NCI-H748 treated with DMSO at 0.1 percent for 48 hours (cell line): ENCODE measurements around the gene PIK3AP1.
"Not testable (repeated sequence)": the region's sequence is repeated elsewhere in the genome, so short reads cannot be mapped to it uniquely, and the experiment has no call there.

ENCODE experiments used
- DNase-seq: peaks from one replicate; lab custom pipeline; 2025; lab: John Stamatoyannopoulos, UW

PIK3AP1 gene

DNA sequence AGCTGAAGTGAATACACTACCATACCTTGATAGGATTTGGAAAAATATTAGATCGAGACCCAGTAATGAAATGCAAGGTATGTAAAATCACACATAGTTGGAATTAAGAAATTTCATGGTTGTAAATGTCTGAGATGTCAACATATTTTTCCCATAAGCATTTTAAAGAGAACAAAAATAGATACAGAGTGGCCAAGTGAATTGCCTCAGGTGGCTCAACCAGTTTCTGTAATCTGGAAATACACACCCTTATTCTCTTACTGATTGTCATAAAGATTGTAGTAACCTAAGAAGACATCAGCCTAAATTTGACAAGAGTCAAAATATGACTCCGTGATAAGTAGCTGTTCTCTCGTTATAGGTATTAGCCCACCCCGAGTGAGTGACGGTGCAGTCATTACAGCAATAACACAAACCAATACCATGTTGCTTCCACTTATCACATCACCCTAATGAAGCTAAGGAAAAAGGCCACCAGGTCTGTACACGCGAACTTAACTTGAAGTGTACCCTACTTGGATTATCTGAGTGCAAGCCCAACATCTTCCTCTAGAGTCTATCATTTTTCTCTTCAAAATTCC, 23.4 kb downstream of the PIK3AP1 start:
- DNase-seq: no peak

DNA sequence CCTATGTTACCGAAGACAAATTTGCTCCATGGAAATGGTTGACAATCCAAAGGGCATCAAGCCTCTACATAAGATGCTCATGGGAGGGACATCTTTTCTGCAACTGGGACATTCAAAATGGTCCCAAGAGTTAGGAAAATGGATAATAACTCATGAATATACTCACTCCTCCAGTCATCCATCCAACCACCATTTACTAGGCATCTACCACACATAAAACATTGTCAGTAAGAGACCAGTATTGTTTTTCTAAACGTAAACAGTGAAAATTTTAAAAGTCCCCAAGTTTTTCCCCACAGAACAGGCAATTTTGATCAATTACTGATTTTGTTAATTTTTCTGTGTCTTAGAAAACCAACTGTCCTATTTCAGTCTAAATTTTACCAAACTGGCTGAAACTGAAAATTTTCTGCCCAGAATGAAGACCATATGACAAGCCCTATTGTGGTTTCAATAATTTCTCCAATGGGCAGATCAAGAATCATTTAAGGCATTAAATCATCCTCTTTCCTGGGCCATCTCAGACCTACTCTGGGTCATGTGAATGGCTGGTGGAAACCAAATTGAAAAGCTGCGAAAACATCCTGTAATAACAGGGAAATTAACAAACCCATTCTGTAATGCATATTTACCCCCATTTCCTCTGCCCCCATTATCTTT, 24.2 kb downstream of the PIK3AP1 start:
- no peak for DNase-seq

DNA sequence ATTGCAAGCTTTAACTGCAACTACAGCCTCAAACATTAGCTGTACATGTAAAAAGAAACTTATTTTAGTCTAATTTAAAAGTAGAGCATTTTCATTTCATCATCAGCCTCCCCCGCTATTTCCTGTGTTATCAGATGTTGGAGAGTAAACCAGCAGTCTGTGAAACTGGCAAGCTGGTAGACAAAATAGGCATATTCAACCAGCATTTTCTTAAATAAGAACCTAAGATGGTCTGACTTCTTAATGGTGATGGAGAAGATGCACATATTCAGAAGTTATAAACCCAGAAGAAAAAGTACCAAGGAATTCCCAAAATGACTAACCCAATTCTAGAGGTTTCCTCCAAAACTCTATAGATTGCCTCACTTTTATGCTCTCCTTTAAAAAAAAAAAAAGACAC, 24.9 kb downstream of the PIK3AP1 start:
- DNase-seq: no peak

DNA sequence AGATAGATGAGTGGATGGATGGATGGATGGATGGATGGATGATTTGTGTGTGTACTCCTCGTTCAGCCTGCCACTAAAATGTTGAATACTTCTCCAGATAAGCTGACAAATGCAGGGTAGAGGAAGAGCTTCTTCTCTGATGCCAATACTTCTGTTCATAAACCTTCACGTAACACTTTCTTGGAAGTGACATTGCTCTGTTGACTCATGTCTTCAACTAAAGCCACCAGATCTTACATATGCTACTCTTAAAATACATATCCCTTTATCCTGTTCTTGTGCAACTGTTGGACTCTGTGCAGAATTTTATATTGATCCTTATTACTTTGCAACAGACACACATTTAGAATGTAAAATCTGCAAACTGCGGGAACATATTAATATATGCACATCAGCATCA, 26.9 kb downstream of the PIK3AP1 start:
- no peak for DNase-seq

DNA sequence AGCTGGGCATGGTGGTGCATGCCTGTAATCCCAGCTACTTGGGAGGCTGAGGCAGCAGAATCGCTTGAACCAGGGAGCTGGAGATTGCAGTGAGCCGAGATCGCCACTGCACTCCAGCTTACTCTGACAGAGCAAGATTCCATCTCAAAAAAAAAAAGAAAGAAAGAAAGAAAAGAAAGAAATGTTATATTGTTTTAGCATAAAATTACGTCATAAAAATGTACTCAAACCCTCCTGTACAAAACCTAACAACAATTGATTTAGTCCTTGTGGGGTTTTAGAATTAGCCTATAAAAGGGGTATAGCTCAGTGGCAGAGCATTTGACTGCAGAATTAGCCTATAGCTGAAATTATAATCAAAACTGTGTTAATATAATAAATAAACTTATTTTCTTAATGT, 27.9 kb downstream of the PIK3AP1 start:
- DNase-seq: no peak

DNA sequence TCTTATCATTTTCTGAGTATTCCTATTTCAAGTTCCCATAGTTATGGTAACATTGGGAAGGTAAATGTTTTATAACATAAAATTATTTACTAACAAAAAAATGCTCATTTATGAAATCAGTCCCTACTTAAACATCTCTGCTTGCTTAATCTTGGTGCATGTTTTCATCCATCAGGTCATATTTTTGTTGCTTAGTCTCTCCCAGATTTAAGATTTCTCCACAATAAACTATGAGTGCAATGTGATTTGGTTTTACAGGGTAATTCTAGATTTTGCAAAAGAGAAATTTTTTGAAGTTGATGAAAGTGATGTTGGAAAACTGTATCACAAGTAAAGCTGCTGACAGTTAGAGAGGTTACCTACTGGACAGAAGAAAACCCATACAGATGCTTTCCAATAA, 28.6 kb downstream of the PIK3AP1 start:
- DNase-seq: no peak

DNA sequence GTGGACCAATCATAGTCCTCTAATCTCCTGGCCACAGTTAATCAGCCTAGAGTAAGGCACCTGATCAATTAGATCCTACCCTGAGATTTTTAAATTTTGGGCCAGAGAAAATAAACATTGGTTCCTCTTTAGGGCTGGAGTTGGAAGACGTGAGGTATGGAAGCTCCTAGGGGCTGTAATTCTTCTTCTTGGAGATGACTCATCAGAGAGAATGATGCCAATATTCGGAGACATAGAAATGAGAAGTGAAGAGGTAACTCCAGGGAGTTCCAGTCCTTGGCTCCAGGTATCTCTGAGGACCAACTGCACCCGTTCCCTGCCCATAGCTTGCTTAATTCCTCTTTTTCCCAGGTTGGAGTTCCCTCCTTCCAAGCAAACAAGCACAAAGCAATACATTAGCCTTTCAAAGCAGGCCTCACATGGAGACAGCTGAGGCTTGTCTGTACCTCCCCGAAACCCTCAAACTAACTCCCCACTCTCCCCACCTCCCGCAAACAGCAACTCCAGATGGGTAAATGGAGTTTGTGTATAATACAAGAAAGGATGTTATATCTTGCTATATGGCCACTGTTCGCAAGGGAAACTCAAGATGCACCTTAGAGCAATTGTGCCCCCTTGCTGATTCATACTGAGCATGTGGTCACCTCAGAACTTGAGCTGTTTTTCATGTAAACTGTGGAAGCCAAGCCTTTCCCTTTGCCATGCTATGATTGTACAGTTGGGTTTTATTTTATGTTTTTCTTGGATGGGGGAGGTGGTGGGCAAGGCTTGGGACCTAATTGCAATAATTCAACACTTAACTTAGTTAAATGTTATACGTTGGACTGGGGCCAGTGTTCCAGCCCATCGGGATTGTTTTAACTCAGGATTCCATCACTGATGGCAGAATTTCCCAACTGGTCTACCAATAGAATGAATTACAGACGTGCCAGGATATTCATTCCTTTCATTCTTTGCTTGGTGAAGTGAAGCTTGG, 29.3 kb downstream of the PIK3AP1 start:
- DNase-seq: no peak

DNA sequence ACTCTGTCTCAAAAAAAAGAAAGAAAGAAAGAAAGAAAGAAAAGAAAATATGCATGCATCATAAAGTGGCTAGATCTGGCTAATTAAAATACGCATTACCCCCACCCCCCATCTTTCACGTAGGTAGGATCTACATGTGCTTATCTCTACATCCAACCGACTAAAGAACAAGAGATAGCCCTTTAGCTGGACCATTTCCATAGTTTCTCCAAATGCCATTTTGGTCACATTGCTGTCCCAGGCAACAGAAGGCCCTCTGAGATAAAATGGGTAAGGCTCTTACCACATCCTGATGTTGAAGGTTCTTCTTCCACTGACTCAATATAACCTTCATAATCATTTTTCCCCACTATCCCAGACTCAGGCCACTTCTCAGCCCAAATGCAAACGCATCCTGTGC, 31.5 kb downstream of the PIK3AP1 start:
- DNase-seq: no peak

DNA sequence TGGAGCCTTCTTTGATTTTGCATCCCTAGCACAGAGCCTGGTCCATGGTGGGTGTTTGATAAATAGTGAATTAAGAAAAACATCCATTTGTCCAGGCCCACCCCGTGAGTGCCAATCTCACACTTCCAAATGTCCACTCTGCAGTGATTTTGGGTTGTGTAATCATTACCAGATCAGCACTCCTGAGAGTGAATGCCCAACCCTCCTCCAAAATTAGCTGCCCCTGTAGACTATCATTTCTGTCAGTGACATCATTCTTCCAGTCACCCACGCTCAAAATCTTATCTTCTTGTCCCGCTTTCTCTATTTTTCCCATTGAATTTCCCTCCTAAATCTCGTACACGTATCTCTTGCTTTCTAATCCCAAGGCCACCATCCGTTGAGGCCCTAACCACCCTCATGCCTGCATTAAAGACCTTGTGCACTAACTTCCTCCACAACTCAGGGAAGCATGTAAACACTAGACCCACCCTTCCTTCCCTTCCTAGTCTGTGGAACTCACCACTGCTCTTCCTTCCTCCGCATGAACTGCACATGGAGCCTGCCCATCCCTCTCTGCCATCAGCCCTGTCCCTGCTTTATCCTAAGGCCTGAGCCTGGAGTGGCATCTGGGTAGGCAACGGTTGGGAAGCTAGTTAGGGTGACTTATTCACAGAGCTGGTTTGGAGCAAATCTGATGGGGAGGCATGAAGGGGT, 32.8 kb downstream of the PIK3AP1 start:
- DNase-seq: no peak

DNA sequence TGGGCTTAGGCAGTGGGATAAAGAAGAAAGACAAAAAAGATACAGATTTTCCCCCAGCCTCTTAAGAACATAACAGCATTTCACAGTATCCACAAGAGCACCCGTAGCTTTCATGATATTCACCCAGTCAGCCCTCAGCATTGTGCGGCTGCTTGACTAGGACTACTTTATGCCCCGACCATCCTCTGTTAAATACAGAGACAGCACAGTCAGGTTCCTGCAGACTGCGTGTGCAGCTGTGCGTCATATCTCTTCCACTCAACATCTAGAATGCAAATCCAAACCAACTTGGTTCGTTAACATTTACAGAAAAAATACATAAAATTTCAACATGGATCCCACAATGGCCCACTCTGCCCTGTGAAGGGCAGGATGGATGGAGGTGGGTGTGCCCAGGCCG, 33.8 kb downstream of the PIK3AP1 start:
- DNase-seq: no peak

DNA sequence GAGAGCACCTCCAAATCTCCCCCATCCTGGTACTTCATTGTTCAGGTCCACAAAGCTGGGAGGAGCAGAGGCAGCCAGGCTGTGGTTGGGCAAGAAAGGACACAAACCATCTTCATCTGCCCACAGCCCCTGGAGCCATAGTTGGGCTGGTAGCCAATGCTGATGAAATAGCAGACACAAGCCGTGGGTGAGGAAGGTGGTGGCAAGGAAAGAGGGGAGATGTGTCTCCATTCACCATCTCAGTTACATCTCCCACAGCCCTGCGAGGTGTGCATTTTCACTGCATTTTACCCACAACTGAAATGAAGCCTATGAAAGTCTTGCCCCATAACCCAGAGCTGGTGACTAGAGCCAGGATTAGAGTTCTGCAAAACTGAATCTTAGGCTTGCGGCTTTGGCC, 35.0 kb downstream of the PIK3AP1 start:
- no peak for DNase-seq

DNA sequence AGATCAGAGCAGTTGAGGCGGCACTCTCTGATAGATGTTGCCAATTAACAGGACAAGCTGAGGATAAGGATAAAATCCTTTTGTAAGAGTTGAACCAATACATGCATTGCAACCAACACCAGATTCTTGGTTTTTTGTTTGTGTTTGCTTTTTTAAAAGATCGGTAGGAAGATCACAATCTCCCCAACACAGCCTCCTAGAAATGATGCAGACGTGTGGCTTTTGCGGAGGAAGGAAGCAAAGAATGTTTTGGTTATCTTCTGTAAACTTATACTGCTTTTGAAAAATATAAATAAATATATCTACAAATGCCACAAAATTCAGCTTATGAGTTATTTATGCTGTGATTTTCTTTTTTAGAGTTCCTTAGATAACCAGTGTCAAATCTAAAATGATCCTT, 35.5 kb downstream of the PIK3AP1 start:
- no peak for DNase-seq

DNA sequence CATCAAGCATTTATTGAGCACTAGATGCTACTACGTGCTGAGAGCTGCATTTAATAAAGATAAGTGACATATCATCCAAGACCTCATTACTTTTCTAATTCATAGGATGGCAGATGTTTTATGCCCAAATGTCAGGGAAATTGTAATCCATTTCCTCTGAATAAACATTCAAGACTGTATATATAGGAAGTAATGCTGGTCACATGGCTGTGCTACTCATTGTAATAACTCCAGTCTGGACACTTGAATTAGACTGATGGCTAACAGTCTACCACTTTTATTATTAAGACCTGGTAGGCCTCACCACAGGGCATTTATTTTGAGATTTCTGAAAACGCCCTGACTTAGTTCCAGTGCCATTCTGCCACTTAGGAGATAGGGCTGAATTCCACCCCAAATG, 36.6 kb downstream of the PIK3AP1 start:
- no peak for DNase-seq

DNA sequence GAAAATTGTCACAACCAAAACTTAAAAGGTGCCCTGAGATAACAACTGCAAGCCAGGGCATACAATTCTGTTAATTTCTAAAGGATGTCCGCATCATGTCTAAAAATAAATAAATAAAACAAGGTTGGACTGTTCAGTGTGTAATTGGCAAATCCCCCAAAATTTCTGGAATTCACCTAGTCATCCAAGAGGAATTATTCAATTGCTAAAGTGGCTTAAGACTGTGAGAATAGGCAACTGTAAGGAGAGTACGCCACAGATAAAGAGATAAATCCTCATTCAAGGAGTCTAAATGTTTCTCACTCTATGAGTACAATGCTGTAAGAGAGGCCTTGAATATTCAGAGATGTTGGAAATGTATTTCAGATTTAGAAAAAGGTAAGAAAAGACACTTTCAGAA, 37.2 kb downstream of the PIK3AP1 start:
- DNase-seq: no peak

DNA sequence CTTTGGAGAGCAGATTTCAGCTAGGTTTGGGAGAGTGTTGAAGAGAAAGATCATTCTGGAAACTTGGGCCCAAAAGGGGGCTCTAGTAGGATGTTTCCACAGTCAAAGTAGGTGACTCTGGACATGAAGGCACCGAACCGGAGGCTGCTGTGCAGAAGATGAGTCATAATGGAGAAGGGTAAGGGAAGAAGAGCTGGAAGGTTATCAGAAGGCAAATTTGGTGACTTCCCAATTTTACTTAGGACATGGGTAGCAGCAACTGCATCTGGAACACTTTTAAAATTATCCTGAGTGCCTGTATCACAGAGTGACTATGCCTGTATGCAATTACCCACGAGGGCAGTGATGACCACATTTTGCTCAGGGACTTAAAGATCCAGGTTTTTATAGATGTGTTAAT, 38.8 kb downstream of the PIK3AP1 start:
- no peak for DNase-seq

DNA sequence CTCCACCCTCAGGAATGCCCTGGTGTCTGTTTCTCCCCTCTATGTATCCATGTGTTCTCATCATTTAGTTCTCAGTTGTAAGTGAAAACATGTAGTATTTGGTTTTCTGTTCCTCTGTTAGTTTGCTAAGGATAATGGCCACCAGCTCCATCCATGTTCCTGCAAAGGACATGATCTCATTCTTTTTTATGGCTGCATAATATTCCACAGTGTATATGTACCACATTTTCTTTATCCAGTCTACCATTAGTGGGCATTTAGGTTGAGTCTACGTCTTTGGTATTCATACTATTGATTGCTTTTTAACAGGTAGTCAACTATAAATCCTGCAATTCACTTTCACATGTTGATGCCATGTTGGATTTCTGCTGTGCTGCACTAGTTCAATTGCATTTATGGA, 39.9 kb downstream of the PIK3AP1 start:
- not testable (repeated sequence) for DNase-seq

DNA sequence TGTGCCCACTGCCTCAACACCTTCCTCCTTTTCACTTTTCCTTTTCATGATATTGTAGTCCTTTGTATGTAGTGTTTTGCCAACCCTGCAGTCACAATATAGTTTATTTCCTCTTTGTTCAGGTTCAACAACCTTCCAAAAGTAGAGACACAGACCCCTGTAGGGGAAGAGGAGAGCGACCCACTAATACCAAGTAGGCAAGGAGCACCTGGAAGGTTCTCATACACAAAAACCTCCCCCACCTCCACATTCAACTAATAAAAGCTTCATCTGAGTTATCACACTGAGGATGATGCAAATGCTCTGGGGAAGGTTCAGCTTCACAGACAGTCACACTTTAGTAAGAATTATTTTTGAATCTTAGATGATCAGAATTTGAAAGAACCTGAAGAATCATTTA, 41.6 kb downstream of the PIK3AP1 start:
- DNase-seq: no peak

DNA sequence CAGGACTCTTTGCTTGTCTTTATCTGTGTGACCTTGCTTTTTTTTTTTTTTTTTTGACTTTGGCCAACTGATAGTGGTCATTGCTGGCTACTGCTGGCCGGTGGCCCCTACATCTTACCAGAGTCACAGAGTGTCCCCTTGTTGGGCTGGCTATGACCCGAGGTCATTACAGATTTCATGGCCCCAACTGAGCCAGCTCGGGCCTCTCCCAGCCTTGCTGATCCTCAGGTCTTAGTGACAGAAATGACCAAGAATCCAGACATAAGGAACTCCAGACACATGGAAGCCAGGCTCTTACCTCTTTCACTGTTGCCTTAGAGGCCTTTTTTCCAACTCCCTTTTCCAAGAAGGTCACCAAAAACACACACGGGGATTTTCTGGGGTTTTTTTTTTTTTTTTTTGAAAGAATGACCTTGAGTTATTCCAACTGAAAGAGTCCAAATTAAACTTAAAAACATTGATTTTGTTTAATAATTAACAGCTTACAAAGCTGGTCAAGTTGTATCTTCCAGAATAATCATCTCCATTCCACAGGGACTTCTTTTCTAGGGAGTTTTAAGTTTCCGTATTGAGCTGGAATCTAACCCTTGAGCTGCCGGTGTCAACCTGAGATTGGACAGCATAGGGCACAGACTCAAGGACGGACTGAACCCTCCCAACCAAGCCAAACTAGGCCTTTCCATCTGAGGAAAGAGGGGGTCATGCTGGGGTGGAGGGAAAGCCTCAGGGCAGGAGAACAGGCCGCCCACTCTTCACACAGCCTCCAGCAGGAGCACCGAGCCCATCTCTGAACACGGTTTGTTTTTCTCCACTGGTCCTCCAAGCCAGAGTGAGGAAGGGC, 43.8 kb downstream of the PIK3AP1 start:
- DNase-seq: no peak

DNA sequence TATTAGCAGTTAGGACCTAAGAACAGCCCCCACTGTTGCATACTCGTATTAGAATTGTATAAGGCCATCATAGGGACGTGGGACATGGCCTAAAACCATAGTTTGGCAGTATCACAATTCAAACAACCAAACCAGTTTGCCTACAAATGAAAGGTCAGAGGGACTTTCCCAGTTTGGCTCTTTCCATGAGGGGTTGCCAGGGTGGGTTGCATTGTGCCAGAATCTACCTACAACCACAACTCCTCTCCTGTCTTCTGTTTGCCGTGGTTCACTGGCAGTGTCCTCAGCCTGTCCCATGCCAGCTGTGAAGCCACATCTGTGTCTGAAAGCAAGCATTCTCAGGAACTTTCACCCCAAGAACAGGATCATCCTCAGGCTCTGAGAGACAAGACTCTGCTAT, 44.5 kb downstream of the PIK3AP1 start:
- DNase-seq: no peak

DNA sequence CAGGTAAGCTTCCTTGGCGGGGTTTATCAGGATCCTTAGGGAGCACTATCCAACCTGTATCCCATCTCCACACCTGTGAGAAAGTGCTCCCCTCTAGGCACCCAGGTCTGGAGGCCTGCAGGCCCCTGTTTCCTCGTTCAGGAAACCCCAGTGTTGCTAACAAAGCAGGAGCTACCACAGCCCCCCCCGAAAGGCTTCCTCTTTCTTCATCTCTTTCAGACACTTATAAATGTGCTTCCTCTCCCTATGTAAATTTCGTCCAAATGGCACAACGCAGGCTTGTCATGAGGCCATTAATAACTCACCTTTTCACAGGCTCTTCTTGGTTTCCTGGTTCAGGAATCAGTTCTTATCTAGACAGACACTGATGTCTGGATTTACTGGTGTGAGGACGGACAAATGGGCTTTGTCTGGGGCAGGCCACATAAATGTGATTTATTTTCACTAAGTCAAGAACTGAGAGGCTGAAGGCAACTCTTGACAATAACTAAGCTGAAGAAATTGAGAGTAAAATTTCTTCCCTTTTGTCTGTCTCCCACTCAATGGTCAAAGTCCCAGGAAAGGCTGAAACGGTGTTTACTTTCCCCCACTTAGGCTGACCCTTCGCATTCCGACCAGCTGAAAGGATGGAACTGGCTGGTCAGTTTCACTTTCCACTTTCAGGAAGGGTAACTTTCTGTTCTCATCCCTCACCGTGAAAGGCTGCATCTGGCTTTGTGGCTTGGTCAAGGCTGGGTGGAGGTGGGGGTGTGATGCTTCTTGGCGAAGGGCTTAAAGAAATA, 46.8 kb downstream of the PIK3AP1 start:
- DNase-seq: no peak
